Measurements from ENCODE around the gene MUC5B. TPM values are rescaled to one million over a fixed set of nuclear protein-coding genes. Genes with fewer than 3 reads are reported as not detected.

The MUC5B gene
- total RNA-seq, 1 experiment from 2014 or later = 3.4 TPM

- H3K4me3 Mint-ChIP-seq (ENCODE audit: low read depth, unreplicated experiment) = no peak overlapping the region
- peaks cover 20% of the 10 kb centered on the region for H3K27me3 Mint-ChIP-seq (ENCODE audit: unreplicated experiment)
- CTCF ChIA-PET = no interaction called here
- no peaks in the 10 kb centered on the region for H3K36me3 Mint-ChIP-seq (ENCODE audit: insufficient read depth, unreplicated experiment)
- H3K4me1 Mint-ChIP-seq (ENCODE audit: low read depth, unreplicated experiment) = peaks cover 14% of the 10 kb centered on the region
- H3K27ac Mint-ChIP-seq (ENCODE audit: unreplicated experiment) = no peak overlapping the region
- DNase-seq = no peak
- peaks cover 11% of the 10 kb centered on the region for H3K9me3 Mint-ChIP-seq (ENCODE audit: low read depth, unreplicated experiment)
- intact Hi-C loops (cut with micrococcal nuclease; ENCODE audit: unreplicated experiment) = loop anchor here (10.0 kb wide), 1 partner anchor 92 kb away; no protein-coding TSS in a partner anchor
- TF ChIP-seq CTCF (IDR thresholded peaks at IDR 0.05; ENCODE audit: unreplicated experiment) = no peak
- no TSS peak for BruUV-seq (replicated peaks)
Observed at GRCh38 chr11:1206391-1207271, 16.2 kb upstream of the MUC5B start.

GRCh38 chr11:1207401-1208143, 15.3 kb upstream of the MUC5B start:
- peaks cover 11% of the 10 kb centered on the region for H3K9me3 Mint-ChIP-seq (ENCODE audit: low read depth, unreplicated experiment)
- peaks cover 14% of the 10 kb centered on the region for H3K4me1 Mint-ChIP-seq (ENCODE audit: low read depth, unreplicated experiment)
- intact Hi-C loops (cut with micrococcal nuclease; ENCODE audit: unreplicated experiment) = loop anchor here (10.0 kb wide), 1 partner anchor 93 kb away; no protein-coding TSS in a partner anchor
- BruUV-seq (replicated peaks) = no TSS peak
- CTCF ChIA-PET = interaction anchor here (0.5 kb wide), 1 partner anchor 106 kb away, joined by 4 read pairs; no protein-coding TSS in a partner anchor
- H3K36me3 Mint-ChIP-seq (ENCODE audit: insufficient read depth, unreplicated experiment) = no peaks in the 10 kb centered on the region
- H3K27me3 Mint-ChIP-seq (ENCODE audit: unreplicated experiment) = peaks cover 25% of the 10 kb centered on the region
- no peak overlapping the region for H3K27ac Mint-ChIP-seq (ENCODE audit: unreplicated experiment)
- no peak for TF ChIP-seq CTCF (IDR thresholded peaks at IDR 0.05; ENCODE audit: unreplicated experiment)
- no peak overlapping the region for H3K4me3 Mint-ChIP-seq (ENCODE audit: low read depth, unreplicated experiment)
- DNase-seq = no peak

GRCh38 chr11:1208144-1208393, 14.8 kb upstream of the MUC5B start:
- Mint-ChIP-seq H3K36me3 (ENCODE audit: insufficient read depth, unreplicated experiment) (no peaks in the 10 kb centered on the region), H3K27ac (ENCODE audit: unreplicated experiment) (no peak overlapping the region), H3K9me3 (ENCODE audit: low read depth, unreplicated experiment) (peaks cover 11% of the 10 kb centered on the region), H3K27me3 (ENCODE audit: unreplicated experiment) (peaks cover 25% of the 10 kb centered on the region), H3K4me1 (ENCODE audit: low read depth, unreplicated experiment) (peaks cover 14% of the 10 kb centered on the region), H3K4me3 (ENCODE audit: low read depth, unreplicated experiment) (no peak overlapping the region)
- no peak for TF ChIP-seq CTCF (IDR thresholded peaks at IDR 0.05; ENCODE audit: unreplicated experiment)
- intact Hi-C loops (cut with micrococcal nuclease; ENCODE audit: unreplicated experiment) = loop anchor here (10.0 kb wide), 1 partner anchor 93 kb away; no protein-coding TSS in a partner anchor
- DNase-seq = no peak
- no TSS peak for BruUV-seq (replicated peaks)
- CTCF ChIA-PET = interaction anchor here (0.5 kb wide), 1 partner anchor 105 kb away, joined by 4 read pairs; no protein-coding TSS in a partner anchor

GRCh38 chr11:1208394-1209261, 14.2 kb upstream of the MUC5B start:
- CTCF ChIA-PET = no interaction called here
- TF ChIP-seq CTCF (IDR thresholded peaks at IDR 0.05; ENCODE audit: unreplicated experiment) = no peak
- no peak overlapping the region for H3K27ac Mint-ChIP-seq (ENCODE audit: unreplicated experiment)
- peaks cover 14% of the 10 kb centered on the region for H3K4me1 Mint-ChIP-seq (ENCODE audit: low read depth, unreplicated experiment)
- H3K4me3 Mint-ChIP-seq (ENCODE audit: low read depth, unreplicated experiment) = no peak overlapping the region
- intact Hi-C loops (cut with micrococcal nuclease; ENCODE audit: unreplicated experiment) = loop anchor here (10.0 kb wide), 1 partner anchor 94 kb away; no protein-coding TSS in a partner anchor
- H3K9me3 Mint-ChIP-seq (ENCODE audit: low read depth, unreplicated experiment) = peaks cover 11% of the 10 kb centered on the region
- no peak for DNase-seq
- BruUV-seq (replicated peaks) = no TSS peak
- peaks cover 25% of the 10 kb centered on the region for H3K27me3 Mint-ChIP-seq (ENCODE audit: unreplicated experiment)
- no peaks in the 10 kb centered on the region for H3K36me3 Mint-ChIP-seq (ENCODE audit: insufficient read depth, unreplicated experiment)
